ENCODE results near the gene ENTPD7.

DNA sequence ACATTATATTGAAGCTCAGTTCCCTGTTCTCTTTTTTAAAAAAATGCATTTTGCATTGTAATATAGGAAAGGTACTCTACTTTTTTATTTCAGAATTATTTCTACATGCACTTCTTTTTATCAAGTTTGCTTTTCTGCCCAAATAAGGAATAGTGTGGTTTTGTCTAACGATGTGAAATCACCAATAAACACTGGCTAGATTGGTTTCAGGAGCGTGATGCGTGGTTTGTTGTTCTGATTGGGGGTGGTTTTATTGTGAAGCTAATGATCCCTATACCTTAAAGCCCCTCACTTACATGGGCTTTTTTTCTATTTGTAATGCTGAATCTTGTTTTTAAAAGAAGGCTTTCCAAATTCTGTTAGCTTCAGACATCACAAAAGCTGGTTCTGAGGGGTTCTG lies 17.6 kb downstream of the ENTPD7 start:
- TF ChIP-seq, protein P1, sequence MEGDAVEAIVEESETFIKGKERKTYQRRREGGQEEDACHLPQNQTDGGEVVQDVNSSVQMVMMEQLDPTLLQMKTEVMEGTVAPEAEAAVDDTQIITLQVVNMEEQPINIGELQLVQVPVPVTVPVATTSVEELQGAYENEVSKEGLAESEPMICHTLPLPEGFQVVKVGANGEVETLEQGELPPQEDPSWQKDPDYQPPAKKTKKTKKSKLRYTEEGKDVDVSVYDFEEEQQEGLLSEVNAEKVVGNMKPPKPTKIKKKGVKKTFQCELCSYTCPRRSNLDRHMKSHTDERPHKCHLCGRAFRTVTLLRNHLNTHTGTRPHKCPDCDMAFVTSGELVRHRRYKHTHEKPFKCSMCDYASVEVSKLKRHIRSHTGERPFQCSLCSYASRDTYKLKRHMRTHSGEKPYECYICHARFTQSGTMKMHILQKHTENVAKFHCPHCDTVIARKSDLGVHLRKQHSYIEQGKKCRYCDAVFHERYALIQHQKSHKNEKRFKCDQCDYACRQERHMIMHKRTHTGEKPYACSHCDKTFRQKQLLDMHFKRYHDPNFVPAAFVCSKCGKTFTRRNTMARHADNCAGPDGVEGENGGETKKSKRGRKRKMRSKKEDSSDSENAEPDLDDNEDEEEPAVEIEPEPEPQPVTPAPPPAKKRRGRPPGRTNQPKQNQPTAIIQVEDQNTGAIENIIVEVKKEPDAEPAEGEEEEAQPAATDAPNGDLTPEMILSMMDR (IDR thresholded peaks at IDR 0.05), result no peak
- TF ChIP-seq POLR2A (IDR thresholded peaks at IDR 0.05), result no peak
